ENCODE measurements around the gene ARRDC5. TPM values are rescaled to one million over a fixed set of nuclear protein-coding genes. Genes with fewer than 3 reads are reported as not detected.

Gene ARRDC5
- polyA plus RNA-seq, 1 donor from 2014 or later: not detected

GRCh38 chr19:4908360-4908759, 5.7 kb upstream of the ARRDC5 start:
- Histone ChIP-seq H2AFZ (ENCODE audit: low read depth, low read length) (no peak overlapping the region), H3K27me3 (ENCODE audit: insufficient read depth, low read depth, low read length) (peaks cover 2% of the 10 kb centered on the region), H3F3A (ENCODE audit: insufficient read depth, low read length, poor library complexity, severe bottlenecking) (no peaks in the 10 kb centered on the region), H3K36me3 (ENCODE audit: insufficient read depth, low read length) (no peaks in the 10 kb centered on the region), H3K27ac (ENCODE audit: low read length) (no peak overlapping the region), H3K79me2 (replicated peaks; ENCODE audit: insufficient read depth, low read length) (peaks cover 24% of the 10 kb centered on the region), H3K9ac (ENCODE audit: low read length) (no peak overlapping the region), H3K9me2 (ENCODE audit: insufficient read depth, low read length) (no peaks in the 10 kb centered on the region), H3K4me2 (ENCODE audit: low read length) (no peak overlapping the region), H4K20me1 (ENCODE audit: insufficient read depth) (no peaks in the 10 kb centered on the region), H3K4me3 (ENCODE audit: low read length) (no peak overlapping the region), H3K9me3 (ENCODE audit: low read length) (no peaks in the 10 kb centered on the region)
- no peak for TF ChIP-seq REST (IDR thresholded peaks at IDR 0.05; ENCODE audit: borderline replicate concordance)
- no peak for TF ChIP-seq TAF1 (IDR thresholded peaks at IDR 0.05; ENCODE audit: low read depth)
- TF ChIP-seq EZH2 (IDR thresholded peaks at IDR 0.05; ENCODE audit: borderline replicate concordance, insufficient read depth, low read length, poor library complexity, severe bottlenecking): no peak
- no peak for TF ChIP-seq EP300 (conservative IDR thresholded peaks at IDR 0.05; ENCODE audit: poor library complexity, severe bottlenecking)
- no peak for TF ChIP-seq POLR2AphosphoS5 (IDR thresholded peaks at IDR 0.05)
- no peak for TF ChIP-seq RAD21 (conservative IDR thresholded peaks at IDR 0.05)
- no peak for TF ChIP-seq MXI1 (conservative IDR thresholded peaks at IDR 0.05; ENCODE audit: poor library complexity, severe bottlenecking)
- TF ChIP-seq SMC3 (conservative IDR thresholded peaks at IDR 0.05; ENCODE audit: poor library complexity): no peak
- no peak for TF ChIP-seq CTCF (IDR thresholded peaks at IDR 0.05; ENCODE audit: poor library complexity, severe bottlenecking)

- Histone ChIP-seq H3K27me3 (ENCODE audit: insufficient read depth, low read depth, low read length) (peaks cover 2% of the 10 kb centered on the region), H3K9me2 (ENCODE audit: insufficient read depth, low read length) (no peaks in the 10 kb centered on the region), H3K4me2 (ENCODE audit: low read length) (no peak overlapping the region), H3F3A (ENCODE audit: insufficient read depth, low read length, poor library complexity, severe bottlenecking) (no peaks in the 10 kb centered on the region), H3K36me3 (ENCODE audit: insufficient read depth, low read length) (no peaks in the 10 kb centered on the region), H3K9me3 (ENCODE audit: low read length) (no peaks in the 10 kb centered on the region), H3K79me2 (replicated peaks; ENCODE audit: insufficient read depth, low read length) (peaks cover 15% of the 10 kb centered on the region), H4K20me1 (ENCODE audit: insufficient read depth) (no peaks in the 10 kb centered on the region), H3K9ac (ENCODE audit: low read length) (no peak overlapping the region), H3K27ac (ENCODE audit: low read length) (no peak overlapping the region), H3K4me3 (ENCODE audit: low read length) (no peak overlapping the region), H2AFZ (ENCODE audit: low read depth, low read length) (no peak overlapping the region)
- TF ChIP-seq POLR2AphosphoS5 (IDR thresholded peaks at IDR 0.05): no peak
- TF ChIP-seq RAD21 (conservative IDR thresholded peaks at IDR 0.05): no peak
- no peak for TF ChIP-seq EP300 (conservative IDR thresholded peaks at IDR 0.05; ENCODE audit: poor library complexity, severe bottlenecking)
- TF ChIP-seq SMC3 (conservative IDR thresholded peaks at IDR 0.05; ENCODE audit: poor library complexity): no peak
- TF ChIP-seq TAF1 (IDR thresholded peaks at IDR 0.05; ENCODE audit: low read depth): no peak
Measured at GRCh38 chr19:4906963-4907362, 4.3 kb upstream of the ARRDC5 start.
